T-cell (primary cell): ENCODE measurements around the gene CRTC1. TPM values are rescaled to one million over a fixed set of nuclear protein-coding genes. Genes with fewer than 3 reads are reported as not detected.
A peak's percentile ranks its signal among the peaks of the same experiment; 100 is the strongest.
"Not testable (repeated sequence)": the region's sequence is repeated elsewhere in the genome, so short reads cannot be mapped to it uniquely, and the experiment has no call there.

Experiments used
- ATAC-seq, 4 experiments: fragments of 200-7000 bp in 3 of 4; fragments of 150-1000 bp in 1 of 4; cut with Tn5 transposase; replicated peaks in 1 of 4; 1 replicate in 3 of 4; 2 replicates in 1 of 4; pipeline ENCODE4 v1.10.0; 2021; ENCODE audit warnings: moderate library complexity in 3 of 4, mild to moderate bottlenecking in 2 of 4, moderate number of reproducible peaks in 1 of 4
- CTCF ChIA-PET, 2 donors: fragments of 300-600 bp; sonication (Branson Sonifier 250); formaldehyde crosslinking; loops; one replicate each; lab custom pipeline; 2022; ENCODE audit warnings: antibody characterized with exemption in 2 of 2; lab: Charles Lee
- POLR2A ChIA-PET, 2 donors: fragments of 300-600 bp; sonication (Branson Sonifier 250); formaldehyde crosslinking; loops; one replicate each; lab custom pipeline; 2022; ENCODE audit warnings: antibody characterized with exemption in 2 of 2; lab: Charles Lee
- DNase-seq, 35 experiments: peaks; one replicate each; pipeline versions ENCODE4 v3.0.0 to v3.0.0-alpha.2; 2013 to 2023
- H3K27ac ChIP-seq: one replicate; pipeline ENCODE4 v1.5.1; 2013; ENCODE audit warnings: low read length
- H3K27me3 ChIP-seq, 2 experiments: replicated peaks in 1 of 2; 1 replicate in 1 of 2; 2 replicates in 1 of 2; pipeline versions ENCODE4 v1.6.1 to v1.7.0; 2013; ENCODE audit warnings: low read length in 1 of 2, mixed read lengths in 1 of 2; ENCODE audit not compliant: control insufficient read depth in 2 of 2, insufficient read depth in 2 of 2; ENCODE audit errors: extremely low read depth in 1 of 2
- H3K36me3 ChIP-seq, 2 donors: 1 replicate in 1 of 2; 2 replicates in 1 of 2; pipeline versions ENCODE4 v1.6.1 to v1.7.0; 2013; ENCODE audit warnings: low read length in 1 of 2; ENCODE audit not compliant: control insufficient read depth in 2 of 2, insufficient read depth in 1 of 2; ENCODE audit errors: extremely low read depth in 1 of 2
- H3K4me1 ChIP-seq, 2 experiments: 1 replicate in 1 of 2; 2 replicates in 1 of 2; pipeline versions ENCODE4 v1.6.1 to v1.7.0; 2013; ENCODE audit warnings: low read length in 2 of 2, mixed read lengths in 1 of 2; ENCODE audit not compliant: insufficient read depth in 2 of 2, control insufficient read depth in 1 of 2; ENCODE audit errors: extremely low read depth in 1 of 2
- H3K4me3 ChIP-seq, 2 donors: 1 replicate in 1 of 2; 2 replicates in 1 of 2; pipeline versions ENCODE4 v1.5.1 to v1.7.0; 2013; ENCODE audit warnings: mild to moderate bottlenecking in 2 of 2, low read length in 1 of 2, moderate library complexity in 1 of 2; ENCODE audit not compliant: control insufficient read depth in 1 of 2; ENCODE audit errors: extremely low read depth in 1 of 2
- H3K9me3 ChIP-seq: 2 replicates; pipeline ENCODE4 v1.7.0; 2013
- H3K27ac Mint-ChIP-seq, 2 donors: one replicate each; pipeline ENCODE4 v1.8.0; 2020 to 2021; ENCODE audit warnings: mild to moderate bottlenecking in 2 of 2, mixed read lengths in 2 of 2
- H3K27me3 Mint-ChIP-seq, 2 donors: one replicate each; pipeline ENCODE4 v1.8.0; 2021 to 2022; ENCODE audit warnings: mixed read lengths in 2 of 2
- H3K36me3 Mint-ChIP-seq: one replicate; pipeline ENCODE4 v1.8.0; 2021; ENCODE audit warnings: mixed read lengths
- H3K4me1 Mint-ChIP-seq, 3 donors: one replicate each; pipeline ENCODE4 v1.8.0; 2020 to 2022; ENCODE audit warnings: mixed read lengths in 3 of 3, mild to moderate bottlenecking in 1 of 3
- H3K4me3 Mint-ChIP-seq, 3 donors: one replicate each; pipeline ENCODE4 v1.8.0; 2020 to 2022; ENCODE audit warnings: mild to moderate bottlenecking in 3 of 3, mixed read lengths in 3 of 3, moderate library complexity in 3 of 3
- H3K9me3 Mint-ChIP-seq, 3 donors: one replicate each; pipeline ENCODE4 v1.8.0; 2020 to 2022; ENCODE audit warnings: mixed read lengths in 3 of 3
- WGBS: methylation state at CpG from one replicate; pipeline ENCODE4 v1.1.5; 2013; ENCODE audit warnings: missing lambda C conversion rate; ENCODE audit not compliant: insufficient coverage; 5-methylcytosine and 5-hydroxymethylcytosine counted together
- total RNA-seq, 35 experiments: library from RNA in 6 of 35; stranded (reverse) in 6 of 35; fragments of 120-200 nt in 1 of 35; gene quantifications; one replicate each; pipeline versions ENCODE4 v1.2.1 to v1.2.4 and lab custom pipeline; 2013 to 2026

The CRTC1 gene
- total RNA-seq, 5 donors from 2014 or later (not counting 1 experiment from before 2014, with no cell fraction given) = 19.6 to 26.9 (median 25.0) TPM

DNA sequence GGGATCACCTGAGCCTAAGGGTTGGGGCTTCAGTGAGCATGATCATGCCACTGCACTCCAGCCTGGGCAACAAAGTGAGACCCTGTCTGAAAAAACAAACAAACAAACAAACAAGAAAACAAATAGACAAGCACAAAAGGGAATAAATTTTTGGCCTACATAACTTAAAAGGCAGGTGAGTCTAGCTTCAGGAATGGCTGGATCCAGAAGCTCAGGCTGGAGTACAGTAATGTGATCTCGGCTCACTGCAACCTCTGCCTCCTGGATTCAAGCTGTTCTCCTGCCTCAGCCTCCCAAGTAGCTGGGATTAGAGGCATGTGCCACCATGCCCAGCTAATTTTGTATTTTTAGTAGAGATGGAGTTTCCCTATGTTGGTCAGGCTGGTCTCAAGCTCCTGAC is 3.3 kb upstream of the CRTC1 start:
- H3K27ac Mint-ChIP-seq, H3K4me3 Mint-ChIP-seq, POLR2A ChIA-PET, H3K27me3 Mint-ChIP-seq, H3K4me3 ChIP-seq, H3K9me3 ChIP-seq, H3K36me3 ChIP-seq, ATAC-seq, H3K36me3 Mint-ChIP-seq, CTCF ChIA-PET, H3K9me3 Mint-ChIP-seq, H3K27ac ChIP-seq, DNase-seq: not testable (repeated sequence)
- WGBS = 100% methylated on average over 1 of the region's 1 CpG
- Histone ChIP-seq H3K27me3 (peaks cover 0 to 11% of the 10 kb centered on the region in 2 experiments), H3K4me1 (peaks cover 9 to 19% of the 10 kb centered on the region in 2 experiments)
- H3K4me1 Mint-ChIP-seq = peaks cover 4 to 16% (median 16%) of the 10 kb centered on the region in 3 donors

DNA sequence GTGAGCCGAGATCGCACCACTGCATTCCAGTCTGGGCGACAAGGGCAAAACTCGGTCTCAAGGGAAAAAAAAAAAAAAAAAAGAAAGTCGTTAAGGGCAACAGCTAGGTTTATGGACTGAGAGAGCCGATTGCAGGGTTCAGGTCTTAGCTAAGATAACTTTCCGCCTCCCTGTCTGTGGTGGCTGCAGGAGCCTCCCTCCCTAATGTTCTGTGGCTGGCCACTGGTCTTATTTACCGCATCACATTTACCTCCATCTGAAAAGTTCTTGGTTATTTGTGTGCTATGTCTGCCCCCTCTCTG is 722 bp upstream of the CRTC1 start:
- 90% methylated on average over 4 of the region's 8 CpGs for WGBS
- peaks cover 9 to 19% of the 10 kb centered on the region in 2 experiments for H3K4me1 ChIP-seq

DNA sequence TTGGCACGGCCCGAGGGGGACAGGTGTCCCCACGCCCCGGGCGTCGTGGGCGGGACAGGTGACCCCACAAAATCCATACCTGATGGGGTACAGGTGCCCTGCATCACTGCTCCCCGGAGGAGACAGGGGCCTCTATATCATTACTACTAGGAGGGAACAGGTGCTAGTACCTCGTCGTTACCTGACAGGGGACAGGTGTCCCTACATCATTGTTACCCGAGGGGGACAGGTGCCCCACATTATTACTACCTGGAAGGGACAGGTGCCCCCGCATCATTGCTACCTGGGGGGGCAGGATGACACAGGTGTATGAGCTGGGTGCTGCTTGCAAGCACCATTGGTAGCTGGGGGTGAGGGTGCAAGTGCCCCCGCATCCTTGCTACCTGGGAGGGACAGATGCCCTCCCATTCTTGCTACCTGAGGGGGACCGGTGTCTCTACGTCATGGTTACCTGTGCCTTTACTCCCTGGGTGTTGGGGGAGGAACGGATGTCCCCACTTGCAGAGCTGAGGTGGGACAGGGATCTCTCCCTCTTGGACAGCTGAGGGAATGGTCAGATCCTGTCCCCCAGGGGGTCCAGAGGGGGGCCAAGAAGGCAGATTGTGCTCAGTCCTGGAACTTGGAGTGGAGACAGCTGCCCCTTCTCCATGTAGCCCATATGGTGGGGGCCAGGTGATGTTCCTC is 620 bp downstream of the CRTC1 start:
- H3K27me3 Mint-ChIP-seq = no peaks in the 10 kb centered on the region
- ChIA-PET POLR2A (interaction anchor here in 1 of 2 donors (0.8 kb wide), 1 partner anchor 152 kb away, joined by 3 read pairs; no protein-coding TSS in a partner anchor), CTCF (no interaction called here)
- Histone ChIP-seq H3K9me3 (no peaks in the 10 kb centered on the region), H3K4me1 (peaks cover 9 to 19% of the 10 kb centered on the region in 2 experiments), H3K27ac (no peak overlapping the region), H3K36me3 (no peaks in the 10 kb centered on the region), H3K27me3 (peaks cover 0 to 2% of the 10 kb centered on the region in 2 experiments), H3K4me3 (peak overlapping the region; percentile 48 to 62)
- no peak for DNase-seq
- peaks cover 11 to 34% (median 33%) of the 10 kb centered on the region in 3 donors for H3K4me1 Mint-ChIP-seq
- WGBS = 27% methylated on average over 12 of the region's 16 CpGs
- H3K36me3 Mint-ChIP-seq = no peaks in the 10 kb centered on the region
- peak overlapping the region in 1 of 2 donors; percentile 44 for H3K27ac Mint-ChIP-seq
- peak in 2 of 4 experiments; percentile 26 to 54 for ATAC-seq
- H3K9me3 Mint-ChIP-seq = no peaks in the 10 kb centered on the region
- H3K4me3 Mint-ChIP-seq = peak overlapping the region; percentile 72 to 87 (median 79)

More for the DNA sequence above, 722 bp upstream of the CRTC1 start:
- ATAC-seq (no peak), DNase-seq (no peak)
- no peaks in the 10 kb centered on the region for H3K36me3 ChIP-seq
- CTCF ChIA-PET = interaction anchor here (0.6 kb wide), 2 partner anchors 12 to 78 kb away, joined by 3 read pairs; no protein-coding TSS in a partner anchor
- H3K9me3 ChIP-seq = no peaks in the 10 kb centered on the region
- H3K9me3 Mint-ChIP-seq = no peaks in the 10 kb centered on the region
- peaks cover 0 to 6% of the 10 kb centered on the region in 2 experiments for H3K27me3 ChIP-seq
- H3K4me3 ChIP-seq = peak overlapping the region; percentile 72 to 78
- H3K4me1 Mint-ChIP-seq = peaks cover 11 to 32% (median 30%) of the 10 kb centered on the region in 3 donors
- H3K27me3 Mint-ChIP-seq = no peaks in the 10 kb centered on the region
- POLR2A ChIA-PET = interaction anchor here (0.6 to 0.7 kb wide), 2 partner anchors 453 to 643 kb away, joined by 5 to 9 read pairs; no protein-coding TSS in a partner anchor
- peak overlapping the region; percentile 70 for H3K27ac ChIP-seq
- H3K4me3 Mint-ChIP-seq = peak overlapping the region; percentile 79 to 81 (median 79)
- no peaks in the 10 kb centered on the region for H3K36me3 Mint-ChIP-seq
- H3K27ac Mint-ChIP-seq = peak overlapping the region; percentile 76 to 93

DNA sequence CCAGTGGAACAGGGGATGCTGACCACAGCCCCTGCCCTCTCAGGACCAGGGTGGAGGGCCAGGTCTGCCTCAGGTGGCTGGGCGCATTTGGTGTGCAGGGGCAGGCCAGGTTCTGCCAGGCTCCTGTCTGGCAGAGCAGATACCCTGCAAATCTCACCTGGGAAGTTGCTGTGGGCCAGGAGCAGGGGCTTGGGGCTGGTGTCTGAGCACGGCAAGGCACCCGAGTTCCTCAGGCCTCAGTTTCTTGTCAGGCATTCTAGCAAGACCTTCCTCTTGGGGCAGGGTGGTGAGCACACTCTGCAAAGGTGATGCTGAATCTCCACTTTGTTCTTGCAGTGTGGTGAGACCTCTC is 1.1 kb downstream of the CRTC1 start:
- peak overlapping the region in 1 of 2 donors; percentile 22 for H3K27ac Mint-ChIP-seq
- Histone ChIP-seq H3K4me1 (peaks cover 9 to 19% of the 10 kb centered on the region in 2 experiments), H3K9me3 (no peaks in the 10 kb centered on the region), H3K36me3 (no peaks in the 10 kb centered on the region), H3K27ac (no peak overlapping the region), H3K27me3 (peaks cover 0 to 2% of the 10 kb centered on the region in 2 experiments), H3K4me3 (peak overlapping the region in 1 of 2 donors; percentile 62)
- DNase-seq (no peak), ATAC-seq (no peak)
- peaks cover 13 to 36% (median 33%) of the 10 kb centered on the region in 3 donors for H3K4me1 Mint-ChIP-seq
- WGBS = 82% methylated on average over 3 of the region's 3 CpGs
- ChIA-PET CTCF (no interaction called here), POLR2A (interaction anchor here (0.6 to 0.8 kb wide), 3 partner anchors 8 to 151 kb away, joined by 3 to 5 read pairs (median 3); no protein-coding TSS in a partner anchor)
- no peaks in the 10 kb centered on the region for H3K36me3 Mint-ChIP-seq
- H3K9me3 Mint-ChIP-seq = no peaks in the 10 kb centered on the region
- H3K4me3 Mint-ChIP-seq = peak overlapping the region; percentile 72 to 87 (median 79)
- no peaks in the 10 kb centered on the region for H3K27me3 Mint-ChIP-seq

DNA sequence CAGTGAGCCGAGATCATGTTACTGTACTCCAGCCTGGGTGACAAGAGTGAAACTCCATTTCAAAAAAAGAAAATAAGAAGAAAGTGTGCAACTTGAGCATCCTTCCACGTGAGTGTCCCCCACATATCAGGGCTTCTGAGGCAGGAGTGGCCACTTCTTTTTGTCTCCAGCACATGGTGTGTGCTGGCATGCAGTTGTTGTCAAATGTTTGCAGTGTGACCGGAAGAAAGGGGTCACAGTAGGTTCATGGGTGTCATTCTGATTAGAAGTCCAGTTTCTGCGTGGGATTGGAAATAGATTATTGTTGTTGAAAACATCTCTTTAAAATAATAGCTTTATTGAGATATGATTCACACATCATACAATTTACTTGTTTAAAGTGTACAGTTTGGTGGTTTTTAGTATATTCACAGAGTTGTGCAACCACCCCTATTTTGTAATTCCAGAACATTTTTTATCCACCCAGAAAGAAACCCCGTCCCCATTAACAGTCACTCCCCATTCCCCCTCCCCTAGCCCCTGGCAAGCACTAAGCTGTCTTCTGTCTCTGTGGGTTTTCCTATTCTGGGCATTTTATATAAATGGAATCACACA is 2.2 kb downstream of the CRTC1 start:
- Histone ChIP-seq H3K36me3 (no peaks in the 10 kb centered on the region), H3K27ac (no peak overlapping the region), H3K4me3 (no peak overlapping the region), H3K9me3 (no peaks in the 10 kb centered on the region), H3K4me1 (peaks cover 9 to 21% of the 10 kb centered on the region in 2 experiments), H3K27me3 (peaks cover 0 to 2% of the 10 kb centered on the region in 2 experiments)
- POLR2A ChIA-PET = interaction anchor here in 1 of 2 donors (0.5 kb wide), 1 partner anchor 9 kb away, joined by 10 read pairs; no protein-coding TSS in a partner anchor
- DNase-seq = no peak
- no peaks in the 10 kb centered on the region for H3K27me3 Mint-ChIP-seq
- H3K27ac Mint-ChIP-seq = no peak overlapping the region
- no peaks in the 10 kb centered on the region for H3K9me3 Mint-ChIP-seq
- CTCF ChIA-PET = interaction anchor here (0.6 kb wide), 2 partner anchors 141 to 218 kb away, joined by 4 to 5 read pairs; no protein-coding TSS in a partner anchor
- no peaks in the 10 kb centered on the region for H3K36me3 Mint-ChIP-seq
- H3K4me1 Mint-ChIP-seq = peaks cover 22 to 38% (median 36%) of the 10 kb centered on the region in 3 donors
- no CpG with 5 or more reads among the region's 5 CpGs for WGBS
- ATAC-seq = no peak
- peak overlapping the region in 2 of 3 donors; percentile 21 to 79 for H3K4me3 Mint-ChIP-seq

DNA sequence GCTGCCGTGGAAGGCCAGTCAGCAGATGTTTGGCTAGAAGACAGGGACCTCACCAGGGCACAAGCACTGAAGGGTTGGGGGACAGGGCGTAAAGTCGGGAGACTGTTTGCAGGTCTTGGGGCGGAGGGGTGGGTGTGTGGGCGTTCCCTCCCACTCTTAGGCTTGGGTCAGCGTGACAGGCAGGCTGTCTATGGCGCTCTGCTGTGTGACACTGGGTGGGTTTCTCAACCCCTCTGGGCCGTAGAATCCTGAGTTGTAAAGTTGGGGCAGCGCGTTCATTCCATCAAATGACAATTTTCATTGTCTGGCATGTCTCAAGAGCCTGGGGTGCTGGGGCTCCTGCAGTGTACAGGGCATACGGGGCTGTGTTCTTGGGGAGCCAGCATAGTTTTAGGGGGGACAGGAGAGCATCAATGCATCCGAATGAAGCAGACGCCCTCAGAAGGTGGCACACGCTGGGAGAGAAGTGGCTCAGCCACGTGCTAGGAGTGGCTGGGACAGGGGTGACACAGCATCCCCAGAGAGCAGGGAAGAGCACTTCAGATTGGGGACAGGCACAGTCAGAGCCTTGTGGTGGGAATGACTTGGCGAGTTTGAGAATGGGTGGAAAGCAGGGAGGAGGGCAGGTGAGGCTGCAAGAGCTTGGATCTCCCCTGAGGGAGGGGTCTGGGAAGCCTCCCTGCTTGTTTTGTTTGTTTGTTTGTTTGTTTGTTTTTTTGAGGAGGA is 4.4 kb downstream of the CRTC1 start:
- CTCF ChIA-PET = no interaction called here
- no peaks in the 10 kb centered on the region for H3K9me3 ChIP-seq
- POLR2A ChIA-PET = interaction anchor here in 1 of 2 donors (0.6 kb wide), 1 partner anchor 245 kb away, joined by 8 read pairs; no protein-coding TSS in a partner anchor
- H3K4me1 ChIP-seq = peaks cover 7 to 18% of the 10 kb centered on the region in 2 experiments
- ATAC-seq = no peak
- no peaks in the 10 kb centered on the region for H3K27me3 ChIP-seq
- no peak for DNase-seq
- no peaks in the 10 kb centered on the region for H3K36me3 ChIP-seq
- Mint-ChIP-seq H3K4me3 (no peak overlapping the region), H3K36me3 (no peaks in the 10 kb centered on the region), H3K27ac (no peak overlapping the region), H3K27me3 (no peaks in the 10 kb centered on the region), H3K4me1 (peaks cover 28 to 36% (median 35%) of the 10 kb centered on the region in 3 donors), H3K9me3 (no peaks in the 10 kb centered on the region)
- no peak overlapping the region for H3K27ac ChIP-seq
- H3K4me3 ChIP-seq = no peak overlapping the region
- WGBS = 94% methylated on average over 16 of the region's 16 CpGs
